Mesenchymal stem cell (in vitro differentiated cells and primary cell): ENCODE measurements around the gene RAB26. TPM values are rescaled to one million over a fixed set of nuclear protein-coding genes. Genes with fewer than 3 reads are reported as not detected.
"Not testable (repeated sequence)": the region's sequence is repeated elsewhere in the genome, so short reads cannot be mapped to it uniquely, and the experiment has no call there.

ENCODE experiments used
- DNase-seq: peaks from one replicate; pipeline ENCODE4 v3.0.0-alpha.2; 2013
- H2AFZ ChIP-seq: one replicate; pipeline ENCODE4 v1.6.1; 2013; ENCODE audit warnings: low read depth, mild to moderate bottlenecking, control low read depth, inconsistent platforms, low read length, moderate library complexity
- H2AK5ac ChIP-seq: 2 replicates; pipeline ENCODE4 v1.6.1; 2013; ENCODE audit warnings: low read length, moderate library complexity, mild to moderate bottlenecking, inconsistent platforms; ENCODE audit not compliant: severe bottlenecking
- H2BK120ac ChIP-seq: one replicate; pipeline ENCODE4 v1.6.1; 2013; ENCODE audit warnings: low read depth, mild to moderate bottlenecking, inconsistent platforms, low read length, moderate library complexity
- H2BK12ac ChIP-seq, 2 experiments: one replicate each; pipeline ENCODE4 v1.6.1; 2013; ENCODE audit warnings: inconsistent platforms in 2 of 2, low read length in 2 of 2, mild to moderate bottlenecking in 2 of 2, moderate library complexity in 2 of 2, control low read depth in 1 of 2
- H2BK15ac ChIP-seq: one replicate; pipeline ENCODE4 v1.6.1; 2013; ENCODE audit warnings: mild to moderate bottlenecking, low read depth, inconsistent platforms; ENCODE audit not compliant: poor library complexity, severe bottlenecking
- H2BK5ac ChIP-seq: 2 replicates; pipeline ENCODE4 v1.6.1; 2013; ENCODE audit warnings: low read depth, mild to moderate bottlenecking, low read length, control low read depth, inconsistent platforms; ENCODE audit not compliant: poor library complexity, severe bottlenecking
- H3K14ac ChIP-seq, 2 experiments: one replicate each; pipeline ENCODE4 v1.6.1; 2013; ENCODE audit warnings: inconsistent platforms in 2 of 2, low read length in 2 of 2, control low read depth in 1 of 2, mild to moderate bottlenecking in 1 of 2, moderate library complexity in 1 of 2
- H3K18ac ChIP-seq, 2 experiments: one replicate each; pipeline ENCODE4 v1.6.1; 2013; ENCODE audit warnings: inconsistent platforms in 2 of 2, low read length in 2 of 2, control low read depth in 1 of 2, low read depth in 1 of 2, mild to moderate bottlenecking in 1 of 2
- H3K23ac ChIP-seq, 2 experiments: one replicate each; pipeline ENCODE4 v1.6.1; 2013; ENCODE audit warnings: inconsistent platforms in 2 of 2, low read length in 2 of 2, mild to moderate bottlenecking in 2 of 2, moderate library complexity in 2 of 2, control low read depth in 1 of 2
- H3K27ac ChIP-seq: 2 replicates; pipeline ENCODE4 v1.5.1; 2013; ENCODE audit warnings: mild to moderate bottlenecking, moderate library complexity, low read length, control low read depth, inconsistent platforms; ENCODE audit not compliant: poor library complexity, severe bottlenecking
- H3K27me3 ChIP-seq, 2 experiments: 2 replicates each; pipeline versions ENCODE4 v1.6.1 to v1.7.0; 2013; ENCODE audit warnings: low read length in 2 of 2, mild to moderate bottlenecking in 2 of 2, moderate library complexity in 2 of 2, control low read depth in 1 of 2, inconsistent platforms in 1 of 2; ENCODE audit not compliant: control insufficient read depth in 1 of 2, insufficient read depth in 1 of 2
- H3K36me3 ChIP-seq, 2 experiments: 2 replicates each; pipeline versions ENCODE4 v1.6.1 to v1.7.0; 2013; ENCODE audit warnings: low read length in 2 of 2, control low read depth in 1 of 2, inconsistent platforms in 1 of 2, low read depth in 1 of 2, mild to moderate bottlenecking in 1 of 2; ENCODE audit not compliant: insufficient read depth in 2 of 2, control insufficient read depth in 1 of 2
- H3K4ac ChIP-seq, 2 experiments: one replicate each; pipeline ENCODE4 v1.6.1; 2013; ENCODE audit warnings: inconsistent platforms in 2 of 2, low read length in 2 of 2, mild to moderate bottlenecking in 2 of 2, moderate library complexity in 2 of 2, control low read depth in 1 of 2, low read depth in 1 of 2
- H3K4me1 ChIP-seq: 2 replicates; pipeline ENCODE4 v1.6.1; 2013; ENCODE audit warnings: low read depth, low read length, control low read depth; ENCODE audit not compliant: control insufficient read depth, insufficient read depth
- H3K4me2 ChIP-seq: 2 replicates; pipeline ENCODE4 v1.6.1; 2013; ENCODE audit warnings: low read length, mild to moderate bottlenecking, inconsistent platforms; ENCODE audit not compliant: poor library complexity, severe bottlenecking
- H3K4me3 ChIP-seq, 2 experiments: 2 replicates each; pipeline versions ENCODE4 v1.5.1 to v1.7.0; 2013; ENCODE audit warnings: low read length in 2 of 2, mild to moderate bottlenecking in 2 of 2, control low read depth in 1 of 2, low read depth in 1 of 2; ENCODE audit not compliant: insufficient read depth in 1 of 2
- H3K79me1 ChIP-seq: replicated peaks from 2 replicates; pipeline ENCODE4 v1.6.1; 2013; ENCODE audit warnings: mild to moderate bottlenecking, control low read depth, low read length, inconsistent platforms; ENCODE audit not compliant: poor library complexity, severe bottlenecking
- H3K9ac ChIP-seq: 2 replicates; pipeline ENCODE4 v1.7.0; 2013; ENCODE audit warnings: mild to moderate bottlenecking, low read length, moderate library complexity
- H3K9me3 ChIP-seq: 2 replicates; pipeline ENCODE4 v1.7.0; 2013; ENCODE audit warnings: mild to moderate bottlenecking, low read length; ENCODE audit not compliant: control insufficient read depth
- H4K8ac ChIP-seq: one replicate; pipeline ENCODE4 v1.6.1; 2013; ENCODE audit warnings: inconsistent platforms, mild to moderate bottlenecking, low read length, moderate library complexity
- H4K91ac ChIP-seq: one replicate; pipeline ENCODE4 v1.6.1; 2013; ENCODE audit warnings: mild to moderate bottlenecking, low read length, inconsistent platforms
- WGBS: methylation state at CpG from one replicate; pipeline ENCODE4 v1.1.7; 2013; ENCODE audit warnings: mixed read lengths; 5-methylcytosine and 5-hydroxymethylcytosine counted together
- polyA plus RNA-seq, 2 experiments: library from polyadenylated mRNA; stranded (reverse); fragments of 200-250 nt; gene quantifications; one replicate each; pipeline ENCODE4 v1.2.3, GENCODE V29; 2013

RAB26 gene
- polyA plus RNA-seq (2013, experiment 1 of 2): 4.7 TPM
- 4.4 TPM for polyA plus RNA-seq (2013, experiment 2 of 2)

- Histone ChIP-seq H3K27me3 (no peaks in the 10 kb centered on the region), H2AFZ (peak within 1 kb of the TSS; percentile 51), H3K4me1 (peaks cover 61% of the 10 kb centered on the region), H3K36me3 (peaks cover 14 to 36% of the 10 kb centered on the region in 2 experiments), H3K4me3 (peak within 1 kb of the TSS; percentile 53 to 65), H4K91ac (peak within 1 kb of the TSS; percentile 48), H3K9ac (peak within 1 kb of the TSS; percentile 48), H3K23ac (peak within 1 kb of the TSS; percentile 66 to 87), H3K79me1 (peaks cover 2% of the 10 kb centered on the region), H3K18ac (peak within 1 kb of the TSS; percentile 63 to 86), H3K9me3 (no peaks in the 10 kb centered on the region), H3K4ac (peak within 1 kb of the TSS; percentile 49 to 77), H2BK5ac (no peak within 1 kb of the TSS), H4K8ac (peak within 1 kb of the TSS; percentile 77), H2AK5ac (peak within 1 kb of the TSS; percentile 45), H2BK120ac (peak within 1 kb of the TSS; percentile 29), H2BK12ac (peak within 1 kb of the TSS in 1 of 2 experiments; percentile 49), H3K27ac (no peak within 1 kb of the TSS), H2BK15ac (peak within 1 kb of the TSS; percentile 3), H3K4me2 (peak within 1 kb of the TSS; percentile 91), H3K14ac (peak within 1 kb of the TSS; percentile 58 to 79)
- 11% methylated on average over 35 of the region's 55 CpGs for WGBS
- peak; percentile 53 for DNase-seq
Observed at GRCh38 chr16:2147981-2148671, at the start of gene RAB26. Gene RAB26, plus strand, starts transcription at chr16:2148625. Its CDS starts 159 bp downstream, at chr16:2148784.

GRCh38 chr16:2101581-2101980, 46.8 kb upstream of the RAB26 start:
- not testable (repeated sequence) for H4K8ac ChIP-seq, H3K79me1 ChIP-seq, H2BK12ac ChIP-seq, H3K18ac ChIP-seq, H2AFZ ChIP-seq, H3K4ac ChIP-seq, H3K14ac ChIP-seq, H3K9ac ChIP-seq, DNase-seq, H2BK15ac ChIP-seq, H3K4me2 ChIP-seq, H4K91ac ChIP-seq, H3K4me3 ChIP-seq, H3K23ac ChIP-seq, H3K27me3 ChIP-seq, H3K27ac ChIP-seq, H3K9me3 ChIP-seq, H2AK5ac ChIP-seq, H2BK5ac ChIP-seq, H2BK120ac ChIP-seq
- Histone ChIP-seq H3K36me3 (peaks cover 26 to 84% of the 10 kb centered on the region in 2 experiments), H3K4me1 (peaks cover 15% of the 10 kb centered on the region)
- WGBS: 95% methylated on average over 6 of the region's 16 CpGs

GRCh38 chr16:2102471-2102870, 46.0 kb upstream of the RAB26 start:
- Histone ChIP-seq H3K18ac (no peak overlapping the region), H3K36me3 (peaks cover 18 to 82% of the 10 kb centered on the region in 2 experiments), H3K4me1 (peaks cover 11% of the 10 kb centered on the region), H2BK12ac (no peak overlapping the region), H3K4ac (no peak overlapping the region), H2BK15ac (no peak overlapping the region), H2BK120ac (no peak overlapping the region), H3K14ac (no peak overlapping the region), H4K91ac (no peak overlapping the region), H3K27ac (no peak overlapping the region), H3K27me3 (no peaks in the 10 kb centered on the region), H2AFZ (no peak overlapping the region), H3K23ac (no peak overlapping the region), H4K8ac (no peak overlapping the region), H3K4me3 (no peak overlapping the region), H3K9ac (no peak overlapping the region), H3K4me2 (no peak overlapping the region), H2AK5ac (no peak overlapping the region), H3K79me1 (peaks cover 6% of the 10 kb centered on the region), H2BK5ac (no peak overlapping the region), H3K9me3 (no peaks in the 10 kb centered on the region)
- no peak for DNase-seq
- WGBS: 97% methylated on average over 19 of the region's 19 CpGs

- H3K23ac ChIP-seq, H2BK12ac ChIP-seq, H3K4me2 ChIP-seq, H2BK120ac ChIP-seq, H4K91ac ChIP-seq, H4K8ac ChIP-seq, H3K18ac ChIP-seq, H2AFZ ChIP-seq, H2AK5ac ChIP-seq, DNase-seq, H2BK15ac ChIP-seq, H3K4me1 ChIP-seq, H3K4ac ChIP-seq, H3K27ac ChIP-seq, H3K14ac ChIP-seq, H3K9me3 ChIP-seq, H3K4me3 ChIP-seq, H3K9ac ChIP-seq, H2BK5ac ChIP-seq, H3K27me3 ChIP-seq: not testable (repeated sequence)
- Histone ChIP-seq H3K36me3 (peaks cover 12 to 92% of the 10 kb centered on the region in 2 experiments), H3K79me1 (peaks cover 12% of the 10 kb centered on the region)
- 100% methylated on average over 5 of the region's 20 CpGs for WGBS
Observed at GRCh38 chr16:2104464-2104863, 44.0 kb upstream of the RAB26 start.
